HUES6 (cell line): ENCODE data around the gene TGFA.

Source experiments
- H3K27ac ChIP-seq: 2 replicates; pipeline ENCODE4 v1.7.0; 2013; ENCODE audit warnings: low read depth, mild to moderate bottlenecking, low read length, inconsistent platforms
- H3K27me3 ChIP-seq: 2 replicates; pipeline ENCODE4 v1.6.1; 2013; ENCODE audit warnings: low read length; ENCODE audit not compliant: control insufficient read depth, insufficient read depth
- H3K36me3 ChIP-seq: 2 replicates; pipeline ENCODE4 v1.6.1; 2013; ENCODE audit warnings: low read length; ENCODE audit not compliant: control insufficient read depth, insufficient read depth
- H3K4me1 ChIP-seq: 2 replicates; pipeline ENCODE4 v1.6.1; 2013; ENCODE audit warnings: low read length; ENCODE audit not compliant: control insufficient read depth, insufficient read depth
- H3K4me3 ChIP-seq: 2 replicates; pipeline ENCODE4 v1.5.1; 2013; ENCODE audit warnings: low read depth, low read length
- H3K9ac ChIP-seq: one replicate; pipeline ENCODE4 v1.6.1; 2013; ENCODE audit warnings: mild to moderate bottlenecking, low read length
- H3K9me3 ChIP-seq: 2 replicates; pipeline ENCODE4 v1.6.1; 2013; ENCODE audit warnings: low read depth, low read length; ENCODE audit not compliant: control insufficient read depth, insufficient read depth

Gene TGFA

GRCh38 chr2:70566906-70567305 lies 13.3 kb upstream of the TGFA start:
- no peak overlapping the region for H3K27ac ChIP-seq
- H3K9ac ChIP-seq, result no peak overlapping the region
- no peak overlapping the region for H3K4me3 ChIP-seq
- H3K4me1 ChIP-seq, result peaks cover 7% of the 10 kb centered on the region; the same call in 1 of the 2 replicates
- H3K36me3 ChIP-seq, result no peaks in the 10 kb centered on the region
- no peaks in the 10 kb centered on the region for H3K9me3 ChIP-seq
- H3K27me3 ChIP-seq, result 0 out of 2 replicates have a peak, but pooled peaks cover 8% of the 10 kb centered on the region

DNA sequence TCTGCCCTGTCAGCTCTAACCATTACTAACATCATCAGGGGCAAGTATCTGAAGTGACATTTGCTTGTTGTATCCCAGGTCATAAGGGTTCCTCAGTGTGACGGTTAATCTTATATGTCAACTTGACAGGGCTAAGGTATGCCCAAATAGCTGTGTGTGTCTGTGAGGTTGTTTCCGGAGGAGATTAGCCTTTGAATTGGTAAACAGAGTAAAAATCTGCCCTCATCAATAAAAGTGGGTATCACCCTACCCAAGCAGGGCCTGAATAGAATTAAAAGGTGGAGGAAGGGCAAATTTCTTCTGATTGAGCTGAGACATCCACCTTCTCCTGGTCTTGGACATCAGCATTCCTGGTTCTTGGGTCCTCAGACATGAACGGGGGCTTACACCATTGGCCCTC lies 12.8 kb upstream of the TGFA start:
- H3K4me1 ChIP-seq, result peaks cover 7% of the 10 kb centered on the region; the same call in 1 of the 2 replicates

GRCh38 chr2:70565039-70565731 lies 11.6 kb upstream of the TGFA start:
- H3K9me3 ChIP-seq, result no peaks in the 10 kb centered on the region
- H3K36me3 ChIP-seq, result no peaks in the 10 kb centered on the region
- H3K4me3 ChIP-seq, result no peak overlapping the region
- no peak overlapping the region for H3K27ac ChIP-seq
- peaks cover 4% of the 10 kb centered on the region; the same call in 1 of the 2 replicates for H3K4me1 ChIP-seq
- H3K27me3 ChIP-seq, result 0 out of 2 replicates have a peak, but pooled peaks cover under 1% of the 10 kb centered on the region
- no peak overlapping the region for H3K9ac ChIP-seq

More for the DNA sequence above, 12.8 kb upstream of the TGFA start:
- H3K27me3 ChIP-seq, result 0 out of 2 replicates have a peak, but pooled peaks cover 8% of the 10 kb centered on the region
- no peaks in the 10 kb centered on the region for H3K36me3 ChIP-seq
- no peak overlapping the region for H3K4me3 ChIP-seq
- H3K9me3 ChIP-seq, result no peaks in the 10 kb centered on the region
- no peak overlapping the region for H3K9ac ChIP-seq
- no peak overlapping the region for H3K27ac ChIP-seq

- H3K4me1 ChIP-seq, result peaks cover 2% of the 10 kb centered on the region; the same call in 1 of the 2 replicates
- H3K9ac ChIP-seq, result no peak overlapping the region
- H3K4me3 ChIP-seq, result no peak overlapping the region
- no peaks in the 10 kb centered on the region for H3K27me3 ChIP-seq
- no peaks in the 10 kb centered on the region for H3K9me3 ChIP-seq
- H3K27ac ChIP-seq, result no peak overlapping the region
- H3K36me3 ChIP-seq, result no peaks in the 10 kb centered on the region
Observed at GRCh38 chr2:70561893-70562292, 8.3 kb upstream of the TGFA start.

- H3K9me3 ChIP-seq, result no peaks in the 10 kb centered on the region
- H3K4me1 ChIP-seq, result peaks cover 2% of the 10 kb centered on the region; the same call in 1 of the 2 replicates
- no peak overlapping the region for H3K9ac ChIP-seq
- H3K36me3 ChIP-seq, result no peaks in the 10 kb centered on the region
- no peak overlapping the region for H3K4me3 ChIP-seq
- H3K27ac ChIP-seq, result no peak overlapping the region
- H3K27me3 ChIP-seq, result no peaks in the 10 kb centered on the region
Observed at GRCh38 chr2:70560442-70560841, 6.8 kb upstream of the TGFA start.

DNA sequence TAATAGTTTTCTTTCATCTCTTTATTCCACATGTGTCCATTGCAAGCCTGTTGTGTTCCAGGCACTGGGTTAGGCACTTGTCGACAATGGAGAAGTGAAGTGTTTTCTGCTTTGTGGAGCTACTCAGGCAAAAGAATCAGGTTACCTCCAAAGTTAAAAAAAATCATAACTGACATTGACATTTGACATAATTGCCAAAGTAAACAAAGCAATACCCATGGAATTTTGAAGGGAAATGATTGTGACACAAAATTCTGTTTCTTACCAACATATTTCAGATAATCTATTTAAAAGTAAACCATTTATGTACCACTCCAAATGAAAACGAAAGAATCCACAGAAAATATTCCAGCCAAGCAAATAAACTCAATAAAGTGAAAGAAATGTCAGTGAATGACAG lies 6.4 kb upstream of the TGFA start:
- no peak overlapping the region for H3K4me3 ChIP-seq
- H3K36me3 ChIP-seq, result no peaks in the 10 kb centered on the region
- H3K27ac ChIP-seq, result no peak overlapping the region
- H3K9me3 ChIP-seq, result no peaks in the 10 kb centered on the region
- H3K4me1 ChIP-seq, result peaks cover 2% of the 10 kb centered on the region; the same call in 1 of the 2 replicates
- no peak overlapping the region for H3K9ac ChIP-seq
- H3K27me3 ChIP-seq, result peaks cover 3% of the 10 kb centered on the region

DNA sequence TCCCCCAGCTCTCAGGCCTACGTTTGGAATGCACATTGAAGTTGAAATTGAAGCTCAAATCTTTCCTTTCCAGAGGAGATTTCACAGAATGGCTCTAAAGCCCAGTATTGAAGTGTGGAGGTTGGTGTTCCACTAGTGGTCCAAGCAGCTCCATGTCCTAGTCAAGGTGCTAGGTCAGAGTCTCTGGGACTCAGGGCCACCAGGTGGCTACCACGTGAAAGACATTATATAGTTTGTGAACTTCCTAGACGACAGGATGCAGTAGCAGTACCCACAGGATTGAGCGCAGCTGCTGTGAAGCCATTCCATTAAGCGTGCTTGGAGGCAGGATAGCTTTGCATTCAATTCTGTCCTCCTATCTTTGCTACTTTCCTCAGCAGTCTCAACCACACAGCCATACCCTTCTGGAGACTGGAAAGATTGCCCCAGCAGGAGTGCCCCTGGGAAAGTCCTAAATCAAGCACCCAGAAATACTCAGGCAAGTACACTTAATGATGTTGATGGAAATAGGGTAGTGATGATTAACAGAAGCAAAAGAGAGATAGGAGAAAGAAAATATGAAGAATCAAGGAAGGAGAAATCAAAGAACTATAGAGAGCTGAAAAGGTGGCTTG lies 4.7 kb upstream of the TGFA start:
- H3K27ac ChIP-seq, result no peak overlapping the region
- H3K9ac ChIP-seq, result no peak overlapping the region
- H3K4me1 ChIP-seq, result peaks cover 9% of the 10 kb centered on the region
- H3K9me3 ChIP-seq, result no peaks in the 10 kb centered on the region
- no peaks in the 10 kb centered on the region for H3K36me3 ChIP-seq
- peaks cover 11% of the 10 kb centered on the region for H3K27me3 ChIP-seq
- H3K4me3 ChIP-seq, result no peak overlapping the region

- Histone ChIP-seq H3K4me1 (peaks cover 9% of the 10 kb centered on the region), H3K27ac (no peak overlapping the region), H3K9me3 (no peaks in the 10 kb centered on the region), H3K27me3 (peaks cover 21% of the 10 kb centered on the region), H3K4me3 (no peak overlapping the region), H3K36me3 (no peaks in the 10 kb centered on the region), H3K9ac (no peak overlapping the region)
Observed at GRCh38 chr2:70557171-70557838, 3.7 kb upstream of the TGFA start.

DNA sequence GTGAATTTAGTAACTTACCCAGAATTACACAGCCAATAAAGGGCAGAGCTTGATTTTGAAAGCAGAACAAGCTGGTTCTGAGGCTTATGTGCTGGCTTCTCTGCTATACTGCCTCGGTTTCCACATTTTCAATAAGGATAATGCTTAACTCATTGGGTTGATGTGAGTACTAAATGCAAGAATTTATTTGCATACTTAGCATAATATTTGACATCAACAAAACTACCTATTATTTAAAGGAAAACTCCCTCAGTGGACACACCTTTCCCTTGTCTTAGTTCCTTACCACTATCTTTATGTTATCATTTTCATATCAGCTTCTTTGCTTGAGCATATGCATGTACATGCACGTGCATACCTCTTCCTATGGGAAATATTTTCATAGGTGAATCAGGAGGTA lies 3.0 kb upstream of the TGFA start:
- no peak overlapping the region for H3K4me3 ChIP-seq
- H3K27ac ChIP-seq, result no peak overlapping the region
- H3K9ac ChIP-seq, result no peak overlapping the region
- H3K36me3 ChIP-seq, result no peaks in the 10 kb centered on the region
- peaks cover 28% of the 10 kb centered on the region for H3K27me3 ChIP-seq
- no peaks in the 10 kb centered on the region for H3K9me3 ChIP-seq
- H3K4me1 ChIP-seq, result peaks cover 14% of the 10 kb centered on the region

DNA sequence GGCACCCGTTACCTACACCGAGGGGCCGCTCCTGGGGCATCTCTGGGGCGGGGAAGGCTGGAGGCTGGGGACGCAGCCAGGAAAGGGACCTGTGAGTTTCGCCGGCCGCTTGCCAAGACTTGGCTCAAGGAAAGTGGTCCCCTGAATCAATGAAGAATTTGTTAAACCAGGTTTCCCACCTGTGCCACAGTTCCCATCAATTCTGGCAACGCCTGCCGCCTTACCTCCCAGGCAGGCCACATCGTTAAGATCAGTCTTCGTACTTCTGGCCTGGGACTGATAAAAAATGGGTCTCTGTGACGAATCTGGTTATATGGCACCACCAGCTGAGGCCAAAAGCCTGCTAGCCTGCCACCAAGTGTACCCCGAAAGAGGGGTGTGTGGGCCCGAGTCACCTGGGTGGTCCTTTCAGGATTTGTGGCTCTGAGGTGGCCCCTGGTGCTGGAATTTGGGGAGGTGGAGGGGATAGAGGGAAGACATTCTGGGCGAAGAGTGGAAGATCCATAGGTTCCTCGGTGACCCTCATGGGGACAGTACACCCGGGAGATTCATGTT lies 789 bp upstream of the TGFA start:
- no peak overlapping the region for H3K27ac ChIP-seq
- no peaks in the 10 kb centered on the region for H3K36me3 ChIP-seq
- H3K9me3 ChIP-seq, result no peaks in the 10 kb centered on the region
- peak overlapping the region; percentile 85 for H3K4me3 ChIP-seq
- peaks cover 37% of the 10 kb centered on the region for H3K27me3 ChIP-seq
- H3K9ac ChIP-seq, result no peak overlapping the region
- peaks cover 14% of the 10 kb centered on the region for H3K4me1 ChIP-seq

- Histone ChIP-seq H3K4me1 (peaks cover 14% of the 10 kb centered on the region), H3K4me3 (peak overlapping the region; percentile 85), H3K9ac (peak overlapping the region; percentile 66), H3K27ac (peak overlapping the region; percentile 11; the same call in 1 of the 2 replicates), H3K9me3 (no peaks in the 10 kb centered on the region), H3K27me3 (peaks cover 37% of the 10 kb centered on the region), H3K36me3 (no peaks in the 10 kb centered on the region)
Observed at GRCh38 chr2:70553334-70553583, 367 bp downstream of the TGFA start.
